A549 (cell line): ENCODE data around the gene LCMT2.

Experiments used
- CHD2 ChIP-seq: fragments of 150-350 bp; IDR thresholded peaks from 2 replicates; pipeline ENCODE4 v1.6.1; 2014; ENCODE audit warnings: low read length; ENCODE audit not compliant: partially characterized antibody
- ESRRA ChIP-seq: fragments of 150-350 bp; IDR thresholded peaks from 2 replicates; pipeline ENCODE4 v1.6.1; 2014; ENCODE audit warnings: mild to moderate bottlenecking, low read length, borderline replicate concordance
- GATA3 ChIP-seq: IDR thresholded peaks from 2 replicates; pipeline ENCODE4 v1.6.1; 2012; ENCODE audit warnings: borderline replicate concordance
- KDM5A ChIP-seq: fragments of 200-600 bp; sonication (generic); IDR thresholded peaks from 2 replicates; pipeline ENCODE4 v1.6.1; 2016; ENCODE audit warnings: antibody characterized with exemption, mild to moderate bottlenecking
- MAX ChIP-seq: IDR thresholded peaks from 2 replicates; pipeline ENCODE4 v1.6.1; 2012
- MAZ ChIP-seq: fragments of 150-350 bp; IDR thresholded peaks from 2 replicates; pipeline ENCODE4 v1.6.1; 2014; ENCODE audit warnings: antibody characterized with exemption, low read depth, low read length, borderline replicate concordance
- MYC ChIP-seq: IDR thresholded peaks from 2 replicates; pipeline ENCODE4 v1.6.1; 2012; ENCODE audit warnings: mild to moderate bottlenecking, inconsistent platforms, low read length, improper control_type of control experiment, borderline replicate concordance
- POLR2A ChIP-seq: IDR thresholded peaks from 2 replicates; pipeline ENCODE4 v1.6.1; 2012; ENCODE audit warnings: mild to moderate bottlenecking, low read length
- REST ChIP-seq: fragments of 200-600 bp; sonication (generic); IDR thresholded peaks from 2 replicates; pipeline ENCODE4 v1.6.1; 2016; ENCODE audit warnings: antibody characterized with exemption, mild to moderate bottlenecking, moderate library complexity
- SMC3 ChIP-seq: fragments of >200 bp; sonication (Bioruptor Twin); formaldehyde crosslinking; IDR thresholded peaks from 3 replicates; pipeline ENCODE4 v1.6.1; 2018; ENCODE audit warnings: inconsistent platforms
- TP53 ChIP-seq: fragments of 250-450 bp; sonication (Bioruptor Pico); IDR thresholded peaks from 2 replicates; pipeline ENCODE4 v1.5.0; 2021; ENCODE audit warnings: mild to moderate bottlenecking, moderate library complexity
- USF2 ChIP-seq: fragments of 450-650 bp; IDR thresholded peaks from 2 replicates; pipeline ENCODE4 v1.6.1; 2014; ENCODE audit warnings: antibody characterized with exemption
- TF ChIP-seq, protein P1 (sequence below): fragments of >200 bp; sonication (Bioruptor Twin); formaldehyde crosslinking; IDR thresholded peaks from 3 replicates; pipeline ENCODE4 v1.5.1; 2016

GRCh38 chr15:43378601-43379000 lies 48.2 kb upstream of the LCMT2 start:
- TF ChIP-seq, protein P1, sequence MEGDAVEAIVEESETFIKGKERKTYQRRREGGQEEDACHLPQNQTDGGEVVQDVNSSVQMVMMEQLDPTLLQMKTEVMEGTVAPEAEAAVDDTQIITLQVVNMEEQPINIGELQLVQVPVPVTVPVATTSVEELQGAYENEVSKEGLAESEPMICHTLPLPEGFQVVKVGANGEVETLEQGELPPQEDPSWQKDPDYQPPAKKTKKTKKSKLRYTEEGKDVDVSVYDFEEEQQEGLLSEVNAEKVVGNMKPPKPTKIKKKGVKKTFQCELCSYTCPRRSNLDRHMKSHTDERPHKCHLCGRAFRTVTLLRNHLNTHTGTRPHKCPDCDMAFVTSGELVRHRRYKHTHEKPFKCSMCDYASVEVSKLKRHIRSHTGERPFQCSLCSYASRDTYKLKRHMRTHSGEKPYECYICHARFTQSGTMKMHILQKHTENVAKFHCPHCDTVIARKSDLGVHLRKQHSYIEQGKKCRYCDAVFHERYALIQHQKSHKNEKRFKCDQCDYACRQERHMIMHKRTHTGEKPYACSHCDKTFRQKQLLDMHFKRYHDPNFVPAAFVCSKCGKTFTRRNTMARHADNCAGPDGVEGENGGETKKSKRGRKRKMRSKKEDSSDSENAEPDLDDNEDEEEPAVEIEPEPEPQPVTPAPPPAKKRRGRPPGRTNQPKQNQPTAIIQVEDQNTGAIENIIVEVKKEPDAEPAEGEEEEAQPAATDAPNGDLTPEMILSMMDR: no peak
- TF ChIP-seq REST: no peak
- no peak for TF ChIP-seq TP53 (CRISPR knock-in tag)
- no peak for TF ChIP-seq GATA3
- no peak for TF ChIP-seq SMC3
- TF ChIP-seq USF2: no peak
- TF ChIP-seq CHD2: no peak
- no peak for TF ChIP-seq MAZ
- no peak for TF ChIP-seq MAX
- TF ChIP-seq MYC: no peak
- TF ChIP-seq ESRRA: no peak
- TF ChIP-seq POLR2A: no peak
- no peak for TF ChIP-seq KDM5A
